ENCODE measurements around the gene FAM43A. TPM values are rescaled to one million over a fixed set of nuclear protein-coding genes. Genes with fewer than 3 reads are reported as not detected.

The FAM43A gene
- total and polyA plus RNA-seq, 2 of the 4 experiments (the other 2 are of a cell fraction), result 3.0 to 11.5 TPM

DNA sequence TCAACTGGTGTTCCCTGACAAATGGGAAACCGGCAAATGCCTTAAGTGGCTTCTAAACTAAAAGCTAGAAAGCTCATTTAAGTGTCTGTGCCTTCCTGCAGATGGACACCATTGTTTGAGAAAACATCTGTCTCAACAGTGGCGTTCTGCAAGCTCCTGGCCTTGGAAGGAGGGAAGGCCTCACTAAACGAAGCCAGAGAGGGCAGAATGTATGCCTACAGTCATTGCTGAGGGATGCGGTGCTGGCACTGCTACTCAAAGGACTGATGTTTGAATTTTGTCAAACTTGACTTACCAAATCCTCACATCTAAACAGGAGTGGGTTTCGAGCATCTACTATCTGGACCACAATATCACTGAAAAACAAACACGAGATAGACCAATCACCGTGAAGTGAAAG is 25.9 kb upstream of the FAM43A start:
- Histone ChIP-seq H3K9me3 (ENCODE audit: control insufficient read depth, insufficient read depth, low read length) (no peaks in the 10 kb centered on the region), H3K4me2 (ENCODE audit: low read depth, low read length) (no peak overlapping the region), H3K23ac (ENCODE audit: low read depth, low read length) (no peak overlapping the region), H3K9ac (ENCODE audit: low read depth, low read length) (no peak overlapping the region), H3K14ac (replicated peaks; ENCODE audit: low read depth, low read length) (no peak overlapping the region), H2BK5ac (ENCODE audit: low read depth, low read length, poor library complexity, severe bottlenecking) (no peak overlapping the region), H3K27ac (ENCODE audit: insufficient read depth, low read length) (peak overlapping the region; percentile 37; the same call in 1 of the 2 replicates), H2AFZ (replicated peaks; ENCODE audit: low read length, poor library complexity) (no peak overlapping the region), H3K27me3 (ENCODE audit: control insufficient read depth, insufficient read depth, low read length) (no peaks in the 10 kb centered on the region), H3K4me1 (ENCODE audit: control insufficient read depth, insufficient read depth, low read length) (no peaks in the 10 kb centered on the region; the same call in 1 of the 2 replicates), H3K4me3 (ENCODE audit: insufficient read depth, low read depth, low read length) (no peak overlapping the region), H4K20me1 (ENCODE audit: insufficient read depth, low read length) (no peaks in the 10 kb centered on the region), H3K18ac (ENCODE audit: low read depth, low read length) (no peak overlapping the region), H3K56ac (ENCODE audit: extremely low read depth, insufficient read depth, low read length) (no peak overlapping the region), H2AK5ac (ENCODE audit: low read depth, low read length) (no peak overlapping the region), H3K4ac (ENCODE audit: low read depth, low read length) (no peak overlapping the region), H2AK9ac (replicated peaks; ENCODE audit: low read depth, low read length, poor library complexity) (no peak overlapping the region), H4K91ac (ENCODE audit: insufficient read depth, low read depth, low read length) (no peak overlapping the region), H4K5ac (ENCODE audit: low read depth, low read length) (no peak overlapping the region), H4K8ac (ENCODE audit: low read depth in 2 of 2, low read length in 2 of 2) (no peak overlapping the region), H2BK120ac (ENCODE audit: low read depth, low read length) (no peak overlapping the region), H3K9me1 (ENCODE audit: insufficient read depth, low read length) (no peaks in the 10 kb centered on the region), H3K79me1 (ENCODE audit: low read depth in 1 of 2, low read length in 2 of 2) (peaks cover 7 to 8% of the 10 kb centered on the region in 2 experiments; a peak in 2 of 4 replicates), H3K36me3 (ENCODE audit: control insufficient read depth, insufficient read depth, low read length) (peaks cover 20% of the 10 kb centered on the region), H2BK15ac (ENCODE audit: low read depth, low read length) (no peak overlapping the region), H2BK20ac (ENCODE audit: low read depth, low read length) (no peak overlapping the region)
- in situ Hi-C loops (cut with MboI; ENCODE audit: low sequenced_read_pairs) (no loop called here), intact Hi-C loops (cut with micrococcal nuclease) (no loop called here), dilution Hi-C loops (cut with HindIII; ENCODE audit: low sequenced_read_pairs, unreplicated experiment) (no loop called here)
- no TSS peak for BruUV-seq (replicated peaks)
- DNase-seq, result no peak
- CTCF ChIA-PET, result no interaction called here
- no peak for TF ChIP-seq POLR2A (IDR thresholded peaks at IDR 0.05; ENCODE audit: low read depth, low read length)
- TF ChIP-seq BHLHE40 (IDR thresholded peaks at IDR 0.05; ENCODE audit: low read depth, low read length), result no peak
- no peak for TF ChIP-seq FOS (IDR thresholded peaks at IDR 0.05; ENCODE audit: low read depth, low read length)
- TF ChIP-seq RCOR1 (IDR thresholded peaks at IDR 0.05; ENCODE audit: insufficient replicate concordance, low read length), result no peak
- no peak for TF ChIP-seq MAZ (IDR thresholded peaks at IDR 0.05; ENCODE audit: borderline replicate concordance, low read depth, low read length)
- no peak for TF ChIP-seq USF2 (IDR thresholded peaks at IDR 0.05; ENCODE audit: low read depth, low read length)
- TF ChIP-seq CEBPB (IDR thresholded peaks at IDR 0.05; ENCODE audit: low read depth, low read length), result no peak
- TF ChIP-seq MAFK (IDR thresholded peaks at IDR 0.05; ENCODE audit: low read depth, low read length), result no peak
- TF ChIP-seq MXI1 (IDR thresholded peaks at IDR 0.05; ENCODE audit: borderline replicate concordance, low read depth, low read length), result no peak
- TF ChIP-seq CHD1 (IDR thresholded peaks at IDR 0.05; ENCODE audit: low read depth, low read length), result no peak
- no peak for TF ChIP-seq RAD21 (IDR thresholded peaks at IDR 0.05; ENCODE audit: low read length)
- no peak for TF ChIP-seq CTCF (conservative IDR thresholded peaks at IDR 0.05; ENCODE audit: low read depth, low read length)
- TF ChIP-seq ELK1 (IDR thresholded peaks at IDR 0.05; ENCODE audit: borderline replicate concordance, low read depth, low read length), result no peak
- no peak for ATAC-seq (ENCODE audit: low read depth)
- POLR2A ChIA-PET (ENCODE audit: unreplicated experiment), result no interaction called here
- WGBS, 2 experiments (ENCODE audit: extremely low coverage in 2 of 2, insufficient read length in 1 of 2), result 80% methylated on average over 1 of the region's 7 CpGs; no CpG with 5 or more reads in 1 of the 2 experiments

All from IMR-90 (cell line).